Endothelial cell of umbilical vein (primary cell): Measurements from ENCODE around the gene COG5. TPM values are rescaled to one million over a fixed set of nuclear protein-coding genes. Genes with fewer than 3 reads are reported as not detected.

ENCODE experiments used
- BruUV-seq: library from RNA; stranded (reverse); fragments of 400-500 nt; replicated peaks from 2 replicates; lab custom pipeline; 2021; lab: Mats Ljungman, UMichigan
- CTCF ChIA-PET: fragments of 300-600, 350-600 bp; sonication (Branson Sonifier 250); formaldehyde crosslinking; loops from one replicate; lab custom pipeline; 2021; ENCODE audit warnings: antibody characterized with exemption, inconsistent platforms; lab: Charles Lee
- POLR2A ChIA-PET: fragments of 300-600, 350-600 bp; sonication (Branson Sonifier 250); formaldehyde crosslinking; loops from one replicate; lab custom pipeline; 2021; ENCODE audit warnings: antibody characterized with exemption, inconsistent platforms; lab: Charles Lee
- DNase-seq: peaks from one replicate; pipeline ENCODE4 v3.0.0-alpha.2; 2011; ENCODE audit warnings: low read depth, low spot score
- FAIRE-seq: peaks from 2 replicates; lab custom pipeline; 2011; peaks lifted over from hg19 to GRCh38; lab: Jason Lieb, UNC
- H2AFZ ChIP-seq: 2 replicates; pipeline ENCODE4 v1.6.0; 2012; ENCODE audit warnings: low read depth, low read length, control low read depth, inconsistent platforms
- H3K27ac ChIP-seq: 2 replicates; pipeline ENCODE4 v1.5.1; 2011; ENCODE audit warnings: low read depth, mild to moderate bottlenecking, control low read depth, low read length, moderate library complexity; ENCODE audit not compliant: insufficient read depth
- H3K27me3 ChIP-seq, 2 experiments: 2 replicates each; pipeline versions ENCODE4 v1.6.0 to v1.6.1; 2011; ENCODE audit warnings: low read length in 2 of 2, mixed read lengths in 1 of 2; ENCODE audit not compliant: control insufficient read depth in 2 of 2, insufficient read depth in 2 of 2
- H3K36me3 ChIP-seq, 2 experiments: 2 replicates in 1 of 2; 3 replicates in 1 of 2; pipeline ENCODE4 v1.5.1; 2011; ENCODE audit warnings: low read length in 2 of 2, mild to moderate bottlenecking in 1 of 2, moderate library complexity in 1 of 2; ENCODE audit not compliant: control insufficient read depth in 2 of 2, insufficient read depth in 2 of 2; ENCODE audit errors: extremely low read depth in 1 of 2
- H3K4me1 ChIP-seq: 3 replicates; pipeline ENCODE4 v1.5.1; 2011; ENCODE audit warnings: mild to moderate bottlenecking, low read length; ENCODE audit not compliant: control insufficient read depth, insufficient read depth; ENCODE audit errors: extremely low read depth
- H3K4me2 ChIP-seq: 2 replicates; pipeline ENCODE4 v1.6.1; 2011; ENCODE audit warnings: low read length, control low read depth, mixed read lengths; ENCODE audit not compliant: insufficient read depth
- H3K4me3 ChIP-seq, 3 experiments: fragments of 200-600 bp in 1 of 3; sonication (generic), shearing (Covaris generic) in 1 of 3; replicated peaks in 1 of 3; 2 replicates each; pipeline ENCODE4 v1.5.1; 2011 to 2016; ENCODE audit warnings: control low read depth in 3 of 3, low read length in 3 of 3, mild to moderate bottlenecking in 2 of 3, inconsistent platforms in 1 of 3, low read depth in 1 of 3, moderate library complexity in 1 of 3; ENCODE audit not compliant: insufficient read depth in 1 of 3
- H3K79me2 ChIP-seq: 2 replicates; pipeline ENCODE4 v1.6.0; 2012; ENCODE audit warnings: low read length, inconsistent platforms; ENCODE audit not compliant: control insufficient read depth, insufficient read depth
- H3K9ac ChIP-seq: replicated peaks from 2 replicates; pipeline ENCODE3; 2011; ENCODE audit warnings: low read length, control low read depth; ENCODE audit not compliant: insufficient read depth; ENCODE audit errors: extremely low read depth
- H3K9me1 ChIP-seq: replicated peaks from 3 replicates; pipeline ENCODE4 v1.6.0; 2011; ENCODE audit warnings: mild to moderate bottlenecking, low read length; ENCODE audit not compliant: control insufficient read depth, insufficient read depth; ENCODE audit errors: extremely low read depth
- H3K9me3 ChIP-seq: replicated peaks from 2 replicates; pipeline ENCODE4 v1.5.1; 2012; ENCODE audit warnings: low read length, inconsistent platforms; ENCODE audit not compliant: control insufficient read depth, insufficient read depth
- H4K20me1 ChIP-seq: replicated peaks from 2 replicates; pipeline ENCODE3; 2011; ENCODE audit warnings: mild to moderate bottlenecking, low read length; ENCODE audit not compliant: control insufficient read depth, insufficient read depth; ENCODE audit errors: extremely low read depth
- EZH2 ChIP-seq: IDR thresholded peaks from 2 replicates; pipeline ENCODE4 v1.6.1; 2012; ENCODE audit warnings: borderline replicate concordance, low read depth, mild to moderate bottlenecking, moderate library complexity, low read length, inconsistent platforms; ENCODE audit not compliant: severe bottlenecking
- FOS ChIP-seq: IDR thresholded peaks from 2 replicates; pipeline ENCODE4 v1.6.1; 2011; ENCODE audit warnings: mild to moderate bottlenecking, low read length, moderate library complexity, borderline replicate concordance; ENCODE audit not compliant: insufficient read depth
- GATA2 ChIP-seq: IDR thresholded peaks from 2 replicates; pipeline ENCODE4 v1.7.0; 2011; ENCODE audit warnings: low read depth, mild to moderate bottlenecking, moderate library complexity, mixed read lengths, low read length; ENCODE audit not compliant: insufficient read length, insufficient read depth
- JUN ChIP-seq: IDR thresholded peaks from 2 replicates; pipeline ENCODE4 v1.6.1; 2011; ENCODE audit warnings: borderline replicate concordance, low read depth; ENCODE audit not compliant: insufficient read length, insufficient read depth
- MYC ChIP-seq: IDR thresholded peaks from one replicate; pipeline ENCODE4 v1.6.1; 2011; ENCODE audit warnings: mild to moderate bottlenecking, low read depth, low read length
- POLR2A ChIP-seq: IDR thresholded peaks from 2 replicates; pipeline ENCODE4 v1.6.1; 2012; ENCODE audit warnings: low read depth, mild to moderate bottlenecking, control low read depth, low read length
- POLR2AphosphoS5 ChIP-seq: IDR thresholded peaks from 2 replicates; pipeline ENCODE4 v1.6.1; 2012; ENCODE audit warnings: low read depth, mild to moderate bottlenecking, control low read depth, low read length, moderate library complexity; ENCODE audit not compliant: insufficient read depth
- dilution Hi-C: fragments of 300-500 bp; cut with MboI; formaldehyde crosslinking; loops from one replicate; pipeline ENCODE4 v1.15.0; 2019; ENCODE audit warnings: low sequenced_read_pairs; ENCODE audit not compliant: extremely low pct_ligation_motif_present
- intact Hi-C: fragments of 100-400 bp; cut with micrococcal nuclease; formaldehyde crosslinking; loops from one replicate; pipeline ENCODE4 v1.10.0; 2022
- polyA plus RNA-seq, 4 experiments: library from polyadenylated mRNA; depleted of rRNA in 3 of 4; stranded (reverse) in 3 of 4; unstranded in 1 of 4; fragments of >200 nt; gene quantifications; 2 replicates each; pipeline versions ENCODE4 v1.2.1 to v1.2.3, GENCODE V29; 2011 to 2012; ENCODE audit warnings: missing spikeins in 1 of 4
- total RNA-seq: library from RNA; stranded (reverse); gene quantifications from 2 replicates; pipeline ENCODE4 v1.2.3, GENCODE V29; 2021
- TF ChIP-seq, protein P1 (sequence below), 2 donors: IDR thresholded peaks; 1 replicate in 1 of 2; 2 replicates in 1 of 2; pipeline ENCODE4 v1.5.1; 2011; ENCODE audit warnings: low read length in 2 of 2, mild to moderate bottlenecking in 2 of 2, moderate library complexity in 2 of 2, control low read depth in 1 of 2, inconsistent platforms in 1 of 2, low read depth in 1 of 2; ENCODE audit not compliant: insufficient read depth in 1 of 2; ENCODE audit errors: extremely low read depth in 1 of 2
- TF ChIP-seq, protein P2 (sequence below): IDR thresholded peaks from 2 replicates; pipeline ENCODE4 v1.6.1; 2011; ENCODE audit not compliant: insufficient read depth, insufficient read length

Gene COG5
- total and polyA plus RNA-seq, 2 donors (not counting 3 experiments of a cell fraction or from before 2014, with no cell fraction given): 18.8 to 45.3 TPM

DNA sequence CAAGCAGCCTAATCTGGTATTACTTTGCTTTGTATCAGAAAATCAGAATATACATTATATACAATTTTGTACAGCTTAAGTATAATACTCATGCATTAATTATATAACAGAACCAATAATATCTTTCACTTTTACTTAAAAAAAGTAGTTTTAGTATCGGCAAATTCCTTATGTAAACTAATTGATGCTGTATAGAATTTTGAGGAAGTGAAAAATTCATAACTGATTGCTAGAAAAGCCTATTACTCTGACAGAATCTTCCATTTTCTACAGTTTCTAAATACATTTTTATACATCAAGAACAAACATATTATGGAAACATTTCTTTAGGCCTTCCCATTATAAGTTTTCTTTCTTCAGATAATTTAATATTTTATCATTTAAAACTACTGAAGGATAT, 217.8 kb downstream of the COG5 start:
- no peaks in the 10 kb centered on the region for H3K9me1 ChIP-seq
- no peaks in the 10 kb centered on the region for H3K4me1 ChIP-seq
- no peaks in the 10 kb centered on the region for H3K27me3 ChIP-seq
- H4K20me1 ChIP-seq: no peaks in the 10 kb centered on the region
- no peaks in the 10 kb centered on the region for H3K36me3 ChIP-seq
- no peak overlapping the region for H3K4me2 ChIP-seq
- DNase-seq (no peak), FAIRE-seq (no peak)
- ChIA-PET CTCF (no interaction called here), POLR2A (no interaction called here)
- H3K79me2 ChIP-seq: no peaks in the 10 kb centered on the region
- no peak overlapping the region for H3K4me3 ChIP-seq
- BruUV-seq: no TSS peak
- H3K9me3 ChIP-seq: no peaks in the 10 kb centered on the region
- intact Hi-C loops: no loop called here
- no peak overlapping the region for H3K27ac ChIP-seq
- no peak for TF ChIP-seq POLR2A
- TF ChIP-seq, protein P1, sequence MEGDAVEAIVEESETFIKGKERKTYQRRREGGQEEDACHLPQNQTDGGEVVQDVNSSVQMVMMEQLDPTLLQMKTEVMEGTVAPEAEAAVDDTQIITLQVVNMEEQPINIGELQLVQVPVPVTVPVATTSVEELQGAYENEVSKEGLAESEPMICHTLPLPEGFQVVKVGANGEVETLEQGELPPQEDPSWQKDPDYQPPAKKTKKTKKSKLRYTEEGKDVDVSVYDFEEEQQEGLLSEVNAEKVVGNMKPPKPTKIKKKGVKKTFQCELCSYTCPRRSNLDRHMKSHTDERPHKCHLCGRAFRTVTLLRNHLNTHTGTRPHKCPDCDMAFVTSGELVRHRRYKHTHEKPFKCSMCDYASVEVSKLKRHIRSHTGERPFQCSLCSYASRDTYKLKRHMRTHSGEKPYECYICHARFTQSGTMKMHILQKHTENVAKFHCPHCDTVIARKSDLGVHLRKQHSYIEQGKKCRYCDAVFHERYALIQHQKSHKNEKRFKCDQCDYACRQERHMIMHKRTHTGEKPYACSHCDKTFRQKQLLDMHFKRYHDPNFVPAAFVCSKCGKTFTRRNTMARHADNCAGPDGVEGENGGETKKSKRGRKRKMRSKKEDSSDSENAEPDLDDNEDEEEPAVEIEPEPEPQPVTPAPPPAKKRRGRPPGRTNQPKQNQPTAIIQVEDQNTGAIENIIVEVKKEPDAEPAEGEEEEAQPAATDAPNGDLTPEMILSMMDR (IDR thresholded peaks at IDR 0.05; ENCODE audit: extremely low read depth in 1 of 2, insufficient read depth in 1 of 2, low read depth in 1 of 2, low read length in 2 of 2): no peak
- TF ChIP-seq EZH2: no peak
- no peak for TF ChIP-seq GATA2
- TF ChIP-seq POLR2AphosphoS5: no peak
- dilution Hi-C loops: no loop called here
- no peak overlapping the region for H2AFZ ChIP-seq
- no peak overlapping the region for H3K9ac ChIP-seq

DNA sequence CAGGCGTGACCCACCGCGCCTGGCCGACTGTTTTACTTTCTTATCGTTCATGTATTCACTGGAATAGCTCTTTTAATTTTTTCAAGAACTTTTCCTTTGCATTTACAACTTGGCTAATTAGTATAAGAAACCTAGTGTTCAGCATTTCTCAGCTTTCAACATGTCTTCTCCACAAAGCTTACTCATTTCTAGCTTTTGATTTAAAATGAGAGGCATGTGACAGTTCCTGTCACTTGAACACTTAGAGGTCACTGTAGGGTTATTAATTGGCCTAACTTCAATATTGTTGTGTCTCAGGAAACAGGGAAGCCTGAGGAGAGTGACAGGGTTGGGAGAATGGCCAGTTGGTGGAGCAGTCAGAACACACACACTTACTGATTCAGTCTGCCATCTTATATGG, 218.9 kb downstream of the COG5 start:
- Histone ChIP-seq H3K9me3 (no peaks in the 10 kb centered on the region), H3K27ac (no peak overlapping the region), H3K4me1 (no peaks in the 10 kb centered on the region), H3K4me2 (no peak overlapping the region), H2AFZ (no peak overlapping the region), H3K4me3 (no peak overlapping the region), H3K9ac (no peak overlapping the region), H3K36me3 (no peaks in the 10 kb centered on the region), H3K79me2 (no peaks in the 10 kb centered on the region), H4K20me1 (no peaks in the 10 kb centered on the region), H3K9me1 (no peaks in the 10 kb centered on the region), H3K27me3 (no peaks in the 10 kb centered on the region)
- DNase-seq (no peak), FAIRE-seq (no peak)
- intact Hi-C loops (no loop called here), dilution Hi-C loops (no loop called here)
- POLR2A ChIA-PET: interaction anchor here (0.6 kb wide), 1 partner anchor 20 kb away, joined by 6 read pairs; no protein-coding TSS in a partner anchor
- BruUV-seq: no TSS peak
- TF ChIP-seq FOS (no peak), MYC (no peak), POLR2AphosphoS5 (no peak), EZH2 (no peak), GATA2 (no peak), JUN (no peak), POLR2A (no peak)
- TF ChIP-seq, protein P2, sequence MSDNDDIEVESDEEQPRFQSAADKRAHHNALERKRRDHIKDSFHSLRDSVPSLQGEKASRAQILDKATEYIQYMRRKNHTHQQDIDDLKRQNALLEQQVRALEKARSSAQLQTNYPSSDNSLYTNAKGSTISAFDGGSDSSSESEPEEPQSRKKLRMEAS: no peak
- TF ChIP-seq, protein P1 (IDR thresholded peaks at IDR 0.05; ENCODE audit: extremely low read depth in 1 of 2, insufficient read depth in 1 of 2, low read depth in 1 of 2, low read length in 2 of 2): no peak
- CTCF ChIA-PET: interaction anchor here (1.8 kb wide), 1 partner anchor 12 kb away, joined by 6 read pairs; no protein-coding TSS in a partner anchor
